Measurements from ENCODE around the gene RANBP17. TPM values are rescaled to one million over a fixed set of nuclear protein-coding genes. Genes with fewer than 3 reads are reported as not detected.

Gene RANBP17
- total and polyA plus RNA-seq, 9 of the 15 experiments (the other 6 are each of a cell fraction or from before 2014, with no cell fraction given) = not detected

GRCh38 chr5:171336521-171337209, 474.8 kb downstream of the RANBP17 start:
- CTCF ChIA-PET (ENCODE audit: low intra/inter-chr PET ratio) = interaction anchor here (0.6 to 1.9 kb wide), 3 partner anchors 102 to 357 kb away, joined by 3 to 5 read pairs (median 4); no protein-coding TSS in a partner anchor
- DNase-seq (ENCODE audit: extremely low read depth in 1 of 4, low spot score in 3 of 4) = peak in 1 of 4 experiments; percentile 47
- ATAC-seq = peak; percentile 93
- H3K9me1 ChIP-seq (ENCODE audit: control insufficient read depth, insufficient read depth, low read length) = no peaks in the 10 kb centered on the region
- no peaks in the 10 kb centered on the region for H3K79me2 ChIP-seq (ENCODE audit: control insufficient read depth, insufficient read depth, low read length)
- POLR2A ChIA-PET = no interaction called here
- in situ Hi-C loops (cut with MboI) = loop anchor here (10.0 kb wide), 1 partner anchor 592 kb away; no protein-coding TSS in a partner anchor
- FAIRE-seq = peak; percentile 85
- intact Hi-C loops (cut with micrococcal nuclease) = loop anchor here (1.0 to 5.0 kb wide), 3 partner anchors 64 to 699 kb away; no protein-coding TSS in a partner anchor
- H4K20me1 ChIP-seq (replicated peaks; ENCODE audit: control insufficient read depth, insufficient read depth, low read length) = no peaks in the 10 kb centered on the region
- no peaks in the 10 kb centered on the region for H3K9me3 ChIP-seq (replicated peaks; ENCODE audit: control insufficient read depth, insufficient read depth, low read depth, low read length)
- no TSS peak for BruUV-seq (replicated peaks)
- H2AFZ ChIP-seq (ENCODE audit: low read depth, low read length) = peak overlapping the region; percentile 42
- WGBS (ENCODE audit: insufficient coverage, low coverage, missing lambda C conversion rate) = 4% methylated on average over 31 of the region's 31 CpGs
- H3K27ac ChIP-seq (ENCODE audit: extremely low read depth, low read depth, low read length) = no peak overlapping the region
- H3K36me3 ChIP-seq (ENCODE audit: control insufficient read depth, insufficient read depth, low read length) = no peaks in the 10 kb centered on the region
- no peaks in the 10 kb centered on the region; a peak in 1 of 5 replicates for H3K4me1 ChIP-seq (replicated peaks in 1 of 2; ENCODE audit: control insufficient read depth in 2 of 2, insufficient read depth in 2 of 2, low read length in 2 of 2)
- H3K9ac ChIP-seq (ENCODE audit: insufficient read depth in 1 of 2, low read depth in 2 of 2, low read length in 2 of 2) = no peak overlapping the region
- peaks cover 7 to 30% of the 10 kb centered on the region in 2 experiments; a peak in 3 of 5 replicates for H3K27me3 ChIP-seq (ENCODE audit: control insufficient read depth in 2 of 2, insufficient read depth in 2 of 2, low read length in 2 of 2)
- H3K4me2 ChIP-seq (ENCODE audit: insufficient read depth, low read length) = peak overlapping the region; percentile 43; the same call in 1 of the 2 replicates
- H3K4me3 ChIP-seq = no peak overlapping the region
- TF ChIP-seq NRF1 (conservative IDR thresholded peaks at IDR 0.05 in 1 of 2, IDR thresholded peaks at IDR 0.05 in 1 of 2) (peak; percentile 68 to 72), ETV5 (CRISPR knock-in tag; IDR thresholded peaks at IDR 0.05; ENCODE audit: low read depth) (no peak), EWSR1 (IDR thresholded peaks at IDR 0.05; ENCODE audit: borderline replicate concordance, low read depth, partially characterized antibody) (no peak), EP300 (IDR thresholded peaks at IDR 0.05; ENCODE audit: low read length) (no peak), XRCC5 (IDR thresholded peaks at IDR 0.05; ENCODE audit: low read depth, low read length) (0 out of 2 replicates have a peak, but pooled peaks have one; percentile 35), CGGBP1 (CRISPR knock-in tag; IDR thresholded peaks at IDR 0.05) (no peak), BRF1 (IDR thresholded peaks at IDR 0.05; ENCODE audit: borderline replicate concordance, extremely low read depth, insufficient read length) (no peak), ZMIZ1 (IDR thresholded peaks at IDR 0.05; ENCODE audit: low read depth in 2 of 2, low read length in 2 of 2) (no peak), GTF2F1 (IDR thresholded peaks at IDR 0.05; ENCODE audit: low read depth, low read length) (no peak), ZNF347 (CRISPR knock-in tag; IDR thresholded peaks at IDR 0.05; ENCODE audit: low read depth) (no peak), ELK3 (CRISPR knock-in tag; IDR thresholded peaks at IDR 0.05) (no peak), CHD1 (IDR thresholded peaks at IDR 0.05; ENCODE audit: low read length) (no peak), NR2C1 (IDR thresholded peaks at IDR 0.05) (no peak), NR2C1 (tag; IDR thresholded peaks at IDR 0.05) (no peak)
- TF ChIP-seq, protein P1, sequence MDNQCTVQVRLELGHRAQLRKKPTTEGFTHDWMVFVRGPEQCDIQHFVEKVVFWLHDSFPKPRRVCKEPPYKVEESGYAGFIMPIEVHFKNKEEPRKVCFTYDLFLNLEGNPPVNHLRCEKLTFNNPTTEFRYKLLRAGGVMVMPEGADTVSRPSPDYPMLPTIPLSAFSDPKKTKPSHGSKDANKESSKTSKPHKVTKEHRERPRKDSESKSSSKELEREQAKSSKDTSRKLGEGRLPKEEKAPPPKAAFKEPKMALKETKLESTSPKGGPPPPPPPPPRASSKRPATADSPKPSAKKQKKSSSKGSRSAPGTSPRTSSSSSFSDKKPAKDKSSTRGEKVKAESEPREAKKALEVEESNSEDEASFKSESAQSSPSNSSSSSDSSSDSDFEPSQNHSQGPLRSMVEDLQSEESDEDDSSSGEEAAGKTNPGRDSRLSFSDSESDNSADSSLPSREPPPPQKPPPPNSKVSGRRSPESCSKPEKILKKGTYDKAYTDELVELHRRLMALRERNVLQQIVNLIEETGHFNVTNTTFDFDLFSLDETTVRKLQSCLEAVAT (IDR thresholded peaks at IDR 0.05) = no peak

Measured in K562 (cell line).